ENCODE results near the gene MEIS1. TPM values are rescaled to one million over a fixed set of nuclear protein-coding genes. Genes with fewer than 3 reads are reported as not detected.

The MEIS1 gene
- total RNA-seq, 1 experiment from 2014 or later, result 0.66 TPM

- Histone ChIP-seq H3K56ac (ENCODE audit: insufficient read length, low read depth, low read length) (no peak overlapping the region), H3K4ac (ENCODE audit: low read depth, low read length) (no peak overlapping the region), H3K4me1 (ENCODE audit: insufficient read depth, low read length) (no peaks in the 10 kb centered on the region), H4K5ac (ENCODE audit: insufficient read length, low read depth, low read length) (no peak overlapping the region), H2BK15ac (ENCODE audit: low read depth, low read length) (no peak overlapping the region), H3K23ac (ENCODE audit: insufficient read length, low read depth, low read length) (no peak overlapping the region), H2BK120ac (ENCODE audit: low read depth, low read length, poor library complexity, severe bottlenecking) (no peak overlapping the region), H4K20me1 (ENCODE audit: control insufficient read depth, insufficient read depth, insufficient read length) (no peaks in the 10 kb centered on the region), H2AK5ac (ENCODE audit: insufficient read length, low read length) (no peak overlapping the region), H3K79me2 (ENCODE audit: insufficient read depth, low read length) (no peaks in the 10 kb centered on the region), H3K79me1 (ENCODE audit: insufficient read depth, low read depth, low read length, poor library complexity, severe bottlenecking) (no peaks in the 10 kb centered on the region), H3K14ac (ENCODE audit: insufficient read depth, low read length) (no peak overlapping the region), H2BK20ac (ENCODE audit: low read depth, low read length, poor library complexity, severe bottlenecking) (no peak overlapping the region), H3K27ac (ENCODE audit: insufficient read length, low read depth, low read length) (no peak overlapping the region), H3T11ph (ENCODE audit: low read length) (no peak overlapping the region), H2AFZ (ENCODE audit: low read length) (no peak overlapping the region), H3K18ac (ENCODE audit: insufficient read length, low read depth, low read length) (no peak overlapping the region), H3K4me2 (ENCODE audit: insufficient read depth, insufficient read length, low read length) (no peak overlapping the region), H3K9ac (ENCODE audit: extremely low read depth, insufficient read length, low read length) (no peak overlapping the region), H3K9me3 (ENCODE audit: control insufficient read depth, low read depth, low read length) (no peaks in the 10 kb centered on the region), H2BK12ac (ENCODE audit: insufficient read length, low read depth, low read length) (no peak overlapping the region), H4K91ac (ENCODE audit: insufficient read length, low read depth, low read length) (no peak overlapping the region), H3K23me2 (ENCODE audit: insufficient read length, low read depth, low read length, poor library complexity, severe bottlenecking) (no peaks in the 10 kb centered on the region), H2BK5ac (ENCODE audit: insufficient read length, low read length) (no peak overlapping the region), H4K8ac (replicated peaks; ENCODE audit: insufficient read length, low read depth, low read length) (no peak overlapping the region), H3K27me3 (ENCODE audit: insufficient read depth, low read length) (no peaks in the 10 kb centered on the region)
- no CpG with 5 or more reads among the region's 4 CpGs for WGBS (ENCODE audit: extremely low coverage, insufficient read length, low lambda C conversion rate)
- Mint-ChIP-seq H3K27me3 (ENCODE audit: low read depth) (no peaks in the 10 kb centered on the region), H3K27ac (no peak overlapping the region), H3K4me3 (no peak overlapping the region), H3K9me3 (peaks cover 6 to 9% of the 10 kb centered on the region in 2 experiments; a peak in 4 of 5 replicates), H3K4me1 (no peaks in the 10 kb centered on the region), H3K36me3 (ENCODE audit: insufficient read depth in 1 of 3, low read depth in 3 of 3) (peaks cover 2 to 6% (median 3%) of the 10 kb centered on the region in 3 experiments; a peak in 4 of 7 replicates)
- no peak for DNase-seq
- no peak for TF ChIP-seq CTCF (conservative IDR thresholded peaks at IDR 0.05)
Observed at GRCh38 chr2:66405473-66405872, 29.5 kb upstream of the MEIS1 start.

Measured in H9 (cell line).